SK-N-MC (cell line): ENCODE results near the gene HIBADH.

Experiments
- EZH2 ChIP-seq: fragments of 200-600 bp; sonication (generic); IDR thresholded peaks from one replicate; pipeline ENCODE4 v1.6.1; 2017; ENCODE audit warnings: antibody characterized with exemption
- FOXP2 ChIP-seq: optimal IDR thresholded peaks from 2 replicates; pipeline ENCODE3; 2011; ENCODE audit warnings: mild to moderate bottlenecking, moderate library complexity; ENCODE audit not compliant: insufficient read depth; ENCODE audit errors: extremely low read length, control extremely low read depth
- POLR2AphosphoS5 ChIP-seq: IDR thresholded peaks from 2 replicates; pipeline ENCODE4 v1.6.1; 2012; ENCODE audit warnings: mild to moderate bottlenecking, low read depth, low read length, borderline replicate concordance

- TF ChIP-seq EZH2 (no peak), POLR2AphosphoS5 (no peak), FOXP2 (no peak)
Measured at GRCh38 chr7:27569106-27569505, 93.6 kb downstream of the HIBADH start.
